CMK (cell line): ENCODE data around the gene ANGPT4.
"Not testable (repeated sequence)": the region's sequence is repeated elsewhere in the genome, so short reads cannot be mapped to it uniquely, and the experiment has no call there.

Experiments
- DNase-seq: peaks from one replicate; pipeline ENCODE4 v3.0.0-alpha.2; 2010; ENCODE audit warnings: low read depth

ANGPT4 gene

DNA sequence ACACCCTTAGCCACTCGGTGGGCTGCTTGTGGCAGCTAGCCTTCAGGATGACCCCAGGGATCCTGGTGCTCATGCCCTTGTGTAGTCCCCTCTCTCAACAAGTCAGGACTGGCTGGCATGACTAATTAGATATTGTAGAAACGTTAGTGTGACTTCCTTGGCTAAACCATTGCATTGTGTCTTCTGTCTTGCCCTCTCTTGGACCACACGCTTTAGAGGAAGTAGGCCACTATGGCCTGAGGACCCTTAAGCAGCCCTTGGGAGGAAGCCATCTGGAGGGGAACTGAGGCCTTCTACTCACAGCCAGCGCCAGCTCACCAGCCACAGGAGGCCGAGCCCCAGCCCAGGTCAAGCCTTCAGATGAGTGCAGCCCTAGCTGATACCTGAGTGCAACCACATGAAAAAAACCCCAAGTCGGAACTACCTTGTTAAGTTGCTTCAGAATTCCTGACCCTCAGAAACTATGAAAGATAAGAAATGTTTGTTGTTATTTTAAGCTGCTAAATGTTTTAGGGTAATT is 10.1 kb downstream of the ANGPT4 start:
- no peak for DNase-seq

DNA sequence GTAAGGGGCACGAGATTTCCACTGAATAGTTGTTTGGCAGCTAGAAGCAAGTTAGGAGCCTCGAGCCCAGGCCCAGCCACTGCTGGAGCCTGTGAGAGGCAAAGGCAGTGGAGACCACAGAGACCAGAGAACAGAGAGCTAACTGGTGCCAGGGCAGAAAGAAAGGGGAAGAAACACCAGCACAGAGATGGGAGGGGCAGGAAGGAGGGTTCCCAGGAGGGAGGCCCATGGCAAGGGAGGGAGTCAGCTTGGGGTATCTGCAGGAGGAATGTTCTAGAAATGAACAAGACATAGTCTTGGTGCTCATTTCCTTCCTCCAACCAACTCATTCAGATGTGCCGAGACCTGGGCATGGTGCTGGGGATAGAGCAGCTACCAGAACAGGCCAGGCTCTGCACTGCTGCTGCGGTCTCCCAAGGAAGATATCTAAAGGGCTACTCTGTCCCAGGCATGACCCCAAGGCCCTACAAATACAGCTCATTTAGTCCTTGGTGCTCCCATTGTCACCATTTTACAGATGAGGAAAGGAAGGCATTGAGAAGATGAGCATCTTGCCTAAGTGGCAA is 10.7 kb downstream of the ANGPT4 start:
- peak; percentile 20 for DNase-seq

- DNase-seq: no peak
Observed at GRCh38 chr20:904039-904545, 12.0 kb downstream of the ANGPT4 start.

DNA sequence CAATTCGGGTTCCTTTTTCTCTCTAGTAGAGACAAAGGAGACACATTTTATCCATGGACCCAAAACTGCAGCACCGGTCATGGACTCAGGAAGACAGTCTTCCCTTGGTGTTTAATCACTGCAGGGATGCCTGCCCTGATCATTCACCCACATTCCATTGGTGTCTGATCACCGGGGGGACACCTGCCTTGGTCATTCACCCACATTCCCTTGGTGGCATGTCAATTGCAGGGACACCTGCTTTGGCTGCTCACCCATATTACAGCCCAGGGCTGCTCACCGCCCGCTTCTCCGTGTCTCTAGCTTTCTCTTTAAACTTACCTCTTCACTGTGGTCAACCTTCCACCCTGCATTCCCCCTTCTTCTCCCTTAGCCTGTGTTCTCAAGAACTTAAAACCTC is 18.7 kb downstream of the ANGPT4 start:
- not testable (repeated sequence) for DNase-seq

- DNase-seq: no peak
Observed at GRCh38 chr20:896501-897025, 19.6 kb downstream of the ANGPT4 start.

DNA sequence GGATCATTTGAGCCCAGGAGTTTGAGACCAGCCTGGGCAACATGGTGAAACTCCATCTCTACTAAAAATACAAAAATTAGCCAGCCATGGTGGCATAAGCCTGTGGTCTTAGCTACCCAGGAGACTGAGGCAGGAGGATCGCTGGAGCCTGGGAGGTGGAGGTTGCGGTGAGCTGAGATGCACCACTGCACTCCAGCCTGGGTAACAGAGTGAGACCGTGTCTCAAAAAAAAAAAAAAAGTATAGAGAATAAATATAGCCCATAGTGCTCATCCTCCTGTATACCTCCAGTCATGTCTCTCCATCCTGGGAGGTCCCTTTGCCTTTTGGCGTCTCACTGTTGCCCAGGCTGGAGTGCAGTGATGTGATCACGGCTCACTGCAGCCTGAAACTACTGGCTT is 23.8 kb downstream of the ANGPT4 start:
- DNase-seq: not testable (repeated sequence)

GRCh38 chr20:891706-892080 is 24.4 kb downstream of the ANGPT4 start:
- DNase-seq: no peak

DNA sequence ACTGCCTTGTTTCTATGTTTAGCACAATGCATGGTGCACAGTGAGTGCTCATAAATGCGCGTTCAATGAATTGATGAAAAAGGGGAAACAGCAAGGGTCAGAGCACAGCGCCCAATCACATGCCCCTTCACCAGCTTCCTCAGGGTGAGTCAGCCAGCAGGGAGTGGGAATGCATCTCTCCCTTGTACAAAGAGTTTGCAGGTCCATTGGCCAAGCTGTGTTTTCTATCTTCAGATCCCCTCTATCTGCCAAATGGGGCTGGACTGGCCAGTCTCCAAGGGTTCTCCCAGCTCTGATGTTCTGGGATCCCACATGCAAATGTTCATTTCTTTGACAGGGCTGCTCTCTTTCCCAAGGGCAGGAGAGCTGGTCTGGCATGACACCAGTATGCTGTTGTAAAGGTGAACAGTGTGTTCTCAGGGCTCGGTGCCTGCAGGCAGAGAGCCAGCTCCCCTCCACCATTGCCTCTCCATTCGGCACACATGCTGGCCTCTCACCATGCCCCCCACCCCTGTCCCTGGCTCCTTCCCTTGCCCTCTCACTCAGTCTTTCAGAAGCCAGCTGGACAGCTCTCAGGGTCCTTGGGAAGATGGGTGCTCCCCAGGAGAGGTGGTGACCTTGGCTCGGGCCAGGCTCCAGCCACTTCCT is 25.0 kb downstream of the ANGPT4 start:
- DNase-seq: no peak

DNA sequence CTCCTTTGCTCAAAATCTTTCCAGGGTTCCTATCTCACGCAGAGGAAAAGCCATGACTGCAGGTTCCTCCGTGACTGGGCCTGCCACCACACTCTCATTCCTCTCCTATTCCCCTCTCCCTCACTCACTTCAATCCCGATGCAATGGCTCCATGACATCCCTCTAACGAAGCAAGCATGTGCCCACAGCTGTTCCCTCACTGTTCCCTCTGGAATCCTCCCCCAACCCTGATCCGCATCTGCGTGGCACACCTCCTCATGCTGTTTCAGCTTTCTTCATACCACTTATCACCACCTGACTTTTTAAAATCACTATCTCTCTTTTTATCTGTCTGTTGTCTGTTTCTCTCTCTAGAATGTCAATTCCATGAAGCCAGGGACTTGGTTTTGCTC is 25.5 kb downstream of the ANGPT4 start:
- no peak for DNase-seq

- no peak for DNase-seq
Observed at GRCh38 chr20:889932-890463, 26.1 kb downstream of the ANGPT4 start.

DNA sequence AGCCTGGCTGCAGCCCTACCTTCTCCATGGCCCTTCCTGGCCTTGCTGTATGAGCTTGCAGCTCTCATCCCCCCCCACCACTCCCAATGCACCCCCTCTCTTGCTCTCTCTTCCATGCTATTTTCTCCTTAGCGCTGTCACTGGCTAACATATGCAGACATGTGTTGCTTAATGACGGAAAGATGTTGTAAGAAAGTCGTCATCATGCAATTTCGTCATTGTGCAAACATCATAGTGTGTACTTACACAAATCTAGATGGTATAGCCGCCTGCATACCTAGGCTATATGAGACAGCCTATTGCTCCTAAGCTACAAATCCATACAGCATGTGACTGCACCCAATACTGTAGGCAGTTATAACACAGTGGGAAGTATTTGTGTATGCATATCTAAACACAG is 27.0 kb downstream of the ANGPT4 start:
- no peak for DNase-seq

DNA sequence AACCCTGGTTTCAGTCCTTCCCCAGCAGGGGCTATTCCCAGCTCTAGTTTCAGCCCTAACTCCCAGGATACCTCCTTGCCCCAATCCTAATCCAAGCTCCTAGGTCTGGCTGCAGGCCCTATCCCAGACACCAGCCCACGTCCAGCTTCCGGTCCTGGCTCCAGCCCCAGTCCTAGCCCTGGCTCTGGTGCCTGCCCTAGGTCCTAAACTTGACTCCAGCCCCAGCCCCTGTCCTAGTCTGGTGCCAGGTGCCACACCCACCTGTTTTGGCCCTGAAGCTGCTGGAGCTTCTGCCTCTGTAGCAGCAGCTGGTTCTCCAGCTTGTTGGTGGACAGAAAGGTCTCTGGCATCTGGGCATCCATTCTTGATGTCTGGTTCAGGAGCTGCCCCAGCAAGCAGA is 28.1 kb downstream of the ANGPT4 start:
- no peak for DNase-seq

GRCh38 chr20:887137-887536 is 29.0 kb downstream of the ANGPT4 start:
- DNase-seq: no peak

- no peak for DNase-seq
Observed at GRCh38 chr20:884983-885952, 30.9 kb downstream of the ANGPT4 start.

DNA sequence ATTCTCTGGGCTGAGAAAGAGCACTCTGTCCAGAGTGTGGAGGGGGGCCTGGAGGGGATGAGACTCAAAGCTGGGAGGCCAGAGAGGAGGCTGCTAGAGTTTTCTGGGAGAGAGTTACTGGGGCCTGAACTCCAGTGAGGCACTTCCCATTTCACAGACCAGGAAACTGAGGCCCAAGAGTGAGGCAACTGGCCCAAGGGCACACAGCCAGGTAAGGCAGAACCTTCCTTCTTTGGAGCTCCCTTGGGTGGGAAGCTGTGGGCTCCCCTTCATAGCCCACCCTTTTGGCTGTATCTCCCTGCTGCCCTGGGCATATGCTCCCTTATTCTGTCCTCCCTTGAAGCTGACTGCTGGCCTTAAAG is 34.4 kb downstream of the ANGPT4 start:
- no peak for DNase-seq

DNA sequence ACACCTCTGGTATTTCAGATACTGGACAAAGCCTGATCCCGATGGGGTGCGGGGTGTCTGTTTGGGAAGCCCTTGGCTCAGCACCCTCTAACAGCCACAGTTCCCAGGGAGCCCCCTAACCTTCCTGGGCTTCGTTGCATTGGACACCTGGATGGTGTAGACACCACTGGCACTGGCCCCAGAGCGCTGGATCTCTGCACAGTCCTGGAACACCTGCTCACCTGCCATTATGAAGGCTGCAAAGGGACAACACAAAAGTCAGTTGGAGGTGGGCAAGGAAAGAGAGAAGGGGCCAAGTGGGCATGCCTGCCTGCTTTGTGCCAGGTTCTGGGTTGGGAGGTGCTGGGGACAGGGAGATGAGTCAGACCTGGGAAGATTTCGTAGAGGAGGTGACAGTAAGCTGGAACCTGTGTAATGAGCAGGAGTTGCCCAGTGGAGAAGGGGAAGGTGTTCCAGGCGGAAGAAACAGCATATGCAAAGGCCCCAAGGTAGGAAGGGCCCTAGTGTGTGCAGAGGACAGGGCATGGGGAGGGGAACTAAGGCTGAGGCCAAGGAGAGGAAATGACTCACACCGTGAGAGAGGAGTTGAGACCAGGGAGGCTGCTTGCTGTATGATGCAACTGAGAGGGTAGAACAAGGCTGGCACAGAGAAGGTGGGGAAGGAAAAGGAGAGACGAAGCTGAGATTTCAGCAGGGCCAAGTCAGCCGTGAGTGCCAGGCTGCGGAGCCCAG is 34.9 kb downstream of the ANGPT4 start:
- DNase-seq: no peak

GRCh38 chr20:879626-880025 is 36.5 kb downstream of the ANGPT4 start:
- no peak for DNase-seq

DNA sequence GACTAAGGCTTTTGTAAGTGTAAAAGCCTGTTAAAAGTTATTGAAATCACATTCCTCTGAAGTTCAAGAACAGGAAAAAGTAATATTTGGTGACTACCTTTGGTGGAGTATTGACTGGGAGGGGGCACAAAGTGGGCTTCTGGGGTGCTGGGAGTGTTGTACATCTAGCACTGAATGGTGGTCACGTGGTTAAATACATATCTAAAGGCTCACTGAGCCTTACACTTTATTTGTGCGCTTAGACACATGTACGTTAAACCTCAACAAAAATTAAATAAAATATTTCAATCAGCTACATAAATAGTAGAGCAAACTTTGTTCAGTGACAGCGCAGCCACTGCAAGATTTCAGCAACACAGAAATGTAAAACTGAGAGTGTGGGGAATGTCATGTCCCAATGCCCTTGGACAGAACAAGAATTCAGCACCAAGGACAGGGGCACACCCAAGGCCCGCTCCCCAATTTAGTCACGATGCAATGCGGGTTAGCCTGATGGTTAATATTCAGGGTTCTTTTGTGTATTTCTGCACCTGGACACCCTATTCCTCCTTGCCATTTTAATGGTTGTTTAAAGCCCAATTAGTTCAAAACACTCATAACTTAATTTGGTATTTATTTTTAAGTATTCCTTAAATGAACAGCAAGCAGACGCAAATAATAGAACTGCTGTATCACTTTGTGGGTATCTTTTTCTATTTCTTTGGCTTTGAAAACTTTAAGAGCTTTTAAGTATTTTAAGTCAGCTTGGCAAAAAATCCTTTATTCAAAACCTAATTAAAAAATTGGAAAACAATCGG is 37.4 kb downstream of the ANGPT4 start:
- no peak for DNase-seq

- no peak for DNase-seq
Observed at GRCh38 chr20:877814-878213, 38.3 kb downstream of the ANGPT4 start.

GRCh38 chr20:875115-875514 is 41.0 kb downstream of the ANGPT4 start:
- DNase-seq: no peak
